Suprapubic skin (tissue), 4 donors: ENCODE data around the gene GOLGA8A. TPM values are rescaled to one million over a fixed set of nuclear protein-coding genes. Genes with fewer than 3 reads are reported as not detected.
"Not testable (repeated sequence)": the region's sequence is repeated elsewhere in the genome, so short reads cannot be mapped to it uniquely, and the experiment has no call there.

Experiments used
- DNase-seq, 2 donors: peaks; one replicate each; pipeline ENCODE4 v3.0.0-alpha.2; 2019; ENCODE audit warnings: low spot score in 2 of 2
- H3K27ac ChIP-seq: fragments of 200-600 bp; sonication (generic); one replicate; pipeline ENCODE4 v1.5.1; 2019
- H3K27me3 ChIP-seq: fragments of 200-600 bp; sonication (generic); one replicate; pipeline ENCODE4 v1.5.1; 2019
- H3K36me3 ChIP-seq: fragments of 200-600 bp; sonication (generic); one replicate; pipeline ENCODE4 v1.5.1; 2019
- H3K4me1 ChIP-seq: fragments of 200-600 bp; sonication (generic); one replicate; pipeline ENCODE4 v1.5.1; 2019
- H3K4me3 ChIP-seq: fragments of 200-600 bp; sonication (generic); one replicate; pipeline ENCODE4 v1.5.1; 2019; ENCODE audit warnings: mild to moderate bottlenecking
- H3K9me3 ChIP-seq: fragments of 200-600 bp; sonication (generic); one replicate; pipeline ENCODE4 v1.5.1; 2019
- WGBS: methylation state at CpG from one replicate; pipeline ENCODE4 v1.1.5; 2018; 5-methylcytosine and 5-hydroxymethylcytosine counted together
- total RNA-seq, 4 donors: library from RNA; depleted of rRNA; stranded (reverse); fragments of >200 nt; gene quantifications; one replicate each; pipeline ENCODE4 v1.1.0, GENCODE V29; 2016

GOLGA8A gene
- total RNA-seq, 4 donors from 2014 or later, result 19.5 to 155 (median 55.4) TPM

DNA sequence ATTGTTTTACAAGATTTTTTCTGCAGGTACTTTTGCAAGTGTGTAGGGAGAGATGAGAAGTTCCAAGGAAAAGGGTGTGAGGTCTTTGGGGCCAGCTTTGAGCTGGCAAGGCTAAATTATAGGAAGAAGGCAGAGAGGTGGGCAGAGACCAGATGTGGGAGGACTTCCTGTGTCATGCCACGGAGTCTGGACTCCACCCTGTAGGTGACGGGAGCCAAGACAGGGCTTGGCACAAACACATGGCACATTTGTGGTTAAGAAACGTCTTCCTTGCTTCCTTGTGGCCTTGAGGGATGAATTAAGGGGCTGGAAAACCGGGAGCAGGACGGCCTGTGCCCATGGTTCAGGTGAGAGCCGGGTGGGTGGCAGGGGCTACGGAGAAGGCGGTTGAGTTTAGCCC lies 19.2 kb downstream of the GOLGA8A start:
- not testable (repeated sequence) for H3K36me3 ChIP-seq, DNase-seq, H3K9me3 ChIP-seq, H3K27me3 ChIP-seq, H3K4me1 ChIP-seq, H3K4me3 ChIP-seq, H3K27ac ChIP-seq
- 61% methylated on average over 8 of the region's 8 CpGs for WGBS

GRCh38 chr15:34409511-34409910 lies 28.1 kb downstream of the GOLGA8A start:
- H3K4me3 ChIP-seq, H3K27me3 ChIP-seq, DNase-seq, H3K4me1 ChIP-seq, H3K36me3 ChIP-seq, H3K9me3 ChIP-seq, H3K27ac ChIP-seq: not testable (repeated sequence)
- WGBS, result no CpG with 5 or more reads among the region's 19 CpGs

GRCh38 chr15:34408973-34409372 lies 28.6 kb downstream of the GOLGA8A start:
- not testable (repeated sequence) for H3K27ac ChIP-seq, DNase-seq

GRCh38 chr15:34403899-34404298 lies 33.7 kb downstream of the GOLGA8A start:
- H3K4me1 ChIP-seq, H3K27ac ChIP-seq: not testable (repeated sequence)
- WGBS, result no CpG with 5 or more reads among the region's 3 CpGs

More at GRCh38 chr15:34408973-34409372, 28.6 kb downstream of the GOLGA8A start:
- not testable (repeated sequence) for H3K36me3 ChIP-seq, H3K4me1 ChIP-seq, H3K27me3 ChIP-seq, H3K9me3 ChIP-seq, H3K4me3 ChIP-seq
- no CpG with 5 or more reads among the region's 10 CpGs for WGBS

GRCh38 chr15:34403160-34403598 lies 34.4 kb downstream of the GOLGA8A start:
- H3K4me1 ChIP-seq, H3K9me3 ChIP-seq, H3K27me3 ChIP-seq, H3K27ac ChIP-seq, DNase-seq, H3K36me3 ChIP-seq, H3K4me3 ChIP-seq: not testable (repeated sequence)
- 97% methylated on average over 2 of the region's 4 CpGs for WGBS

More at GRCh38 chr15:34403899-34404298, 33.7 kb downstream of the GOLGA8A start:
- H3K4me3 ChIP-seq, H3K36me3 ChIP-seq, DNase-seq, H3K27me3 ChIP-seq, H3K9me3 ChIP-seq: not testable (repeated sequence)

DNA sequence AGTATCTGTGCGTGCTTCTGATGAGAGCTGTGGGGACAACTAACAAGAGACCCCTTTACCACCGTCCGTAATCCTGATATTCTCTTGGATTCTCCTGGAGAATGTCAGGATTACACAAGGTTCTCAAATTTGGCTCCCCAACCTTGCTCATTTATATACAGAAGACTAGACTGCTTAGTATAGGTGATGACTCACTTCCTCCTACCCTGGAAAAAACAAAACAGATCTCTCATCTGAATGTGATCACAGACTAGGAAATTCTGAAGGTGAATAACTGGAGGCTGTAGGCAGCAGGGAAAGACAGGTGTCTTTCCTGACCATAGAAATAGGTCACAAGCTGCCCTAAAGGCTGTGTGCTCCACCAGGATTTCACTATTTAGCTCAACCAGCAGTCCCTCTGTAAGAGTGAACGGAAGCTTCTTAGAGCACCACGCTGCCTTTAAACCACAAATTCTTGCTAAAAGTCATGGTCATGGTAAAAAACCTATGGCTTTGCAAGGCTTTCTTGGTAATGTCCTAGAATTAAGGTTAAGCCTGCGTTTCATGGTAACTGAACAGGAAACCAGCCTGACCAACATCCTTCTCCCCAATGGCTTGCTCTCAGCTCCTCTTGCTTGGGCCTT lies 39.9 kb downstream of the GOLGA8A start:
- DNase-seq, result not testable (repeated sequence)

DNA sequence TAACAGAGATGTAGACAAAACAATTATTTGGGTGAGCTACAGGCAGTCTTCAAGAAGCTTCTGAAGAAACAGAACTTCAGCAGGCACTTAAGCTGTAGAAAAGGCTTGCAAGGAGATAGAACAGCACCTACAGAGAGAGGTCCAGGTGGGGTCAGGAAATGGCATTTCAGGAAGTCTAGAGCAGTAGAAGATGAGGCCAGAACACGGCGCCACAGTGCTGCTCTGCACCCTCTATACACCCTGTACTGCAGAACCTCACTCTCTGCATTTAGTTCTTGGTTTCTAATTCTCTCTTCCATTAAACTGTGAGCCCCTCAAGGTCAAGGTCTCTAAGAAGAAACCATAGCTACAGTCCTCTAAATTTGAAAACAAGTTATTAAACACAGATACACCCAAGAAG lies 44.6 kb downstream of the GOLGA8A start:
- not testable (repeated sequence) for H3K4me3 ChIP-seq, DNase-seq, H3K4me1 ChIP-seq, H3K27ac ChIP-seq, H3K9me3 ChIP-seq, H3K27me3 ChIP-seq, H3K36me3 ChIP-seq
- no CpG with 5 or more reads among the region's 2 CpGs for WGBS

More for the DNA sequence above, 39.9 kb downstream of the GOLGA8A start:
- no CpG with 5 or more reads among the region's 6 CpGs for WGBS
- not testable (repeated sequence) for H3K27me3 ChIP-seq, H3K27ac ChIP-seq, H3K36me3 ChIP-seq, H3K4me1 ChIP-seq, H3K9me3 ChIP-seq, H3K4me3 ChIP-seq

- not testable (repeated sequence) for H3K27me3 ChIP-seq, H3K4me1 ChIP-seq, H3K36me3 ChIP-seq, H3K4me3 ChIP-seq, H3K9me3 ChIP-seq, DNase-seq, H3K27ac ChIP-seq
- WGBS, result no CpG with 5 or more reads among the region's 16 CpGs
Measured at GRCh38 chr15:34389594-34390086, 48.0 kb downstream of the GOLGA8A start.

Other genes with a start within 250 kb of the GOLGA8A start
- gene KATNBL1, start 227.7 kb downstream of the GOLGA8A start, total RNA-seq, result 100 to 1,000 TPM in 1 of 4 donors, 10 to 100 TPM in 3; 42.6 to 109 (median 47.8) TPM
- gene EMC4, start 212.8 kb downstream of the GOLGA8A start, total RNA-seq, result 100 to 1,000 TPM; 101 to 155 (median 120) TPM
- 10 to 100 TPM; 18.3 to 78.9 (median 35.9) TPM for gene SLC12A6, start 100.0 kb downstream of the GOLGA8A start, total RNA-seq
- gene NOP10, start 94.7 kb downstream of the GOLGA8A start, total RNA-seq, result 100 to 1,000 TPM in 3 of 4 donors, 10 to 100 TPM in 1; 88.9 to 196 (median 133) TPM
- gene NUTM1, start 94.5 kb downstream of the GOLGA8A start, total RNA-seq, result under 1 TPM in 1 of 4 donors, not detected in 3; 0.10 TPM
- gene LPCAT4, start 70.6 kb downstream of the GOLGA8A start, total RNA-seq, result 100 to 1,000 TPM in 1 of 4 donors, 10 to 100 TPM in 3; 23.6 to 105 (median 35.9) TPM
- 100 to 1,000 TPM in 1 of 4 donors, 10 to 100 TPM in 3; 83.2 to 336 (median 98.0) TPM for gene GOLGA8B, start 145.8 kb upstream of the GOLGA8A start, total RNA-seq